OCI-LY1 (cell line): ENCODE results near the gene IL20RB.

Experiments
- H2AFZ ChIP-seq: fragments of 200-600 bp; sonication (generic), shearing (Covaris generic); 2 replicates; pipeline ENCODE4 v1.6.0; 2014; ENCODE audit warnings: antibody characterized with exemption, mild to moderate bottlenecking, low read length
- H3F3A ChIP-seq: fragments of 200-600 bp; sonication (generic), shearing (Covaris generic); 2 replicates; pipeline ENCODE4 v1.6.0; 2014; ENCODE audit warnings: mild to moderate bottlenecking, antibody characterized with exemption, low read length, moderate library complexity; ENCODE audit not compliant: insufficient read depth
- H3K27ac ChIP-seq: fragments of 200-600 bp; sonication (generic); 2 replicates; pipeline ENCODE4 v1.5.1; 2014; ENCODE audit warnings: low read length, mixed run types, mild to moderate bottlenecking, low read depth; ENCODE audit not compliant: poor library complexity, severe bottlenecking
- H3K27me3 ChIP-seq: fragments of 200-600 bp; sonication (generic); 2 replicates; pipeline ENCODE4 v1.6.0; 2014; ENCODE audit warnings: antibody characterized with exemption, mild to moderate bottlenecking, low read length, moderate library complexity; ENCODE audit not compliant: insufficient read depth
- H3K36me3 ChIP-seq: fragments of 200-600 bp; sonication (generic); 2 replicates; pipeline ENCODE4 v1.6.1; 2014; ENCODE audit warnings: mild to moderate bottlenecking, antibody characterized with exemption, low read length, moderate library complexity, mixed read lengths; ENCODE audit not compliant: insufficient read depth
- H3K4me1 ChIP-seq: fragments of 200-600 bp; sonication (generic); 2 replicates; pipeline ENCODE4 v1.5.1; 2014; ENCODE audit warnings: mild to moderate bottlenecking, low read length, moderate library complexity; ENCODE audit not compliant: insufficient read depth, severe bottlenecking
- H3K4me2 ChIP-seq: fragments of 200-600 bp; sonication (generic), shearing (Covaris generic); 2 replicates; pipeline ENCODE4 v1.6.1; 2014; ENCODE audit warnings: low read length
- H3K4me3 ChIP-seq: fragments of 200-600 bp; sonication (generic); 2 replicates; pipeline ENCODE4 v1.5.1; 2014; ENCODE audit warnings: low read length, low read depth, mild to moderate bottlenecking, mixed read lengths; ENCODE audit not compliant: poor library complexity, severe bottlenecking
- H3K79me2 ChIP-seq: fragments of 200-600 bp; shearing (Covaris generic); 2 replicates; pipeline ENCODE4 v1.6.1; 2016; ENCODE audit warnings: mixed run types, low read length, mixed read lengths; ENCODE audit not compliant: insufficient read depth
- H3K9ac ChIP-seq: fragments of 200-600 bp; sonication (generic), shearing (Covaris generic); 2 replicates; pipeline ENCODE4 v1.6.1; 2014; ENCODE audit warnings: mild to moderate bottlenecking, low read length, mixed read lengths
- H3K9me2 ChIP-seq: fragments of 200-600 bp; sonication (generic), shearing (Covaris generic); 2 replicates; pipeline ENCODE4 v1.6.1; 2014; ENCODE audit warnings: low read depth, mild to moderate bottlenecking, low read length, mixed read lengths
- H3K9me3 ChIP-seq: fragments of 200-600 bp; shearing (Covaris generic); 2 replicates; pipeline ENCODE4 v1.6.1; 2014; ENCODE audit warnings: low read length, mixed read lengths
- H4K20me1 ChIP-seq: fragments of 200-600 bp; sonication (generic), shearing (Covaris generic); 2 replicates; pipeline ENCODE4 v1.6.0; 2016; ENCODE audit warnings: mild to moderate bottlenecking, low read length; ENCODE audit not compliant: insufficient read depth
- EZH2 ChIP-seq: fragments of 200-600 bp; sonication (generic), shearing (Covaris generic); IDR thresholded peaks from 2 replicates; pipeline ENCODE4 v1.8.0; 2017; ENCODE audit warnings: borderline replicate concordance, mixed run types, mild to moderate bottlenecking, antibody characterized with exemption, low read length, moderate library complexity, mixed read lengths
- TF ChIP-seq, protein P1 (sequence below): fragments of 200-600 bp; sonication (generic), shearing (Covaris generic); IDR thresholded peaks from 2 replicates; pipeline ENCODE4 v1.5.1; 2017; ENCODE audit warnings: mild to moderate bottlenecking, antibody characterized with exemption, low read length, moderate library complexity, mixed read lengths

IL20RB gene, protein sequence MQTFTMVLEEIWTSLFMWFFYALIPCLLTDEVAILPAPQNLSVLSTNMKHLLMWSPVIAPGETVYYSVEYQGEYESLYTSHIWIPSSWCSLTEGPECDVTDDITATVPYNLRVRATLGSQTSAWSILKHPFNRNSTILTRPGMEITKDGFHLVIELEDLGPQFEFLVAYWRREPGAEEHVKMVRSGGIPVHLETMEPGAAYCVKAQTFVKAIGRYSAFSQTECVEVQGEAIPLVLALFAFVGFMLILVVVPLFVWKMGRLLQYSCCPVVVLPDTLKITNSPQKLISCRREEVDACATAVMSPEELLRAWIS

DNA sequence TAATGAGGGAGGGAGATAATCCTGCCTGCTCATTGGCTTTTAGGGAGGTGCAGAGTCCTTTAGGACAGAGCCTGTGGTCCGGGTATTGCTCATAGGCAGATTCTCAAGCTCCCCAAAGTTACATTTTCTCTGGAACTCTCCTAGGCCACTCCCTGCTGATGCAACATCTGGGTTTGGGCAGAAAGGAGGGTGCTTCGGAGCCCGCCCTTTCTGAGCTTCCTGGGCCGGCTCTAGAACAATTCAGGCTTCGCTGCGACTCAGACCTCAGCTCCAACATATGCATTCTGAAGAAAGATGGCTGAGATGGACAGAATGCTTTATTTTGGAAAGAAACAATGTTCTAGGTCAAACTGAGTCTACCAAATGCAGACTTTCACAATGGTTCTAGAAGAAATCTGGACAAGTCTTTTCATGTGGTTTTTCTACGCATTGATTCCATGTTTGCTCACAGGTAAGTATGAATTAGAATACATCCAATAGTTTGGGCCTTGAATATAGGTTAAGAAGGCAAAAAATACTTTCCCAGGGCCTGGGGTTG is at the start of gene IL20RB:
TSS of gene IL20RB (plus strand) at position 233 of the 538 bp plus-strand sequence. CDS start at position 364, 131 bp downstream.
- no peak within 1 kb of the TSS for H2AFZ ChIP-seq

DNA sequence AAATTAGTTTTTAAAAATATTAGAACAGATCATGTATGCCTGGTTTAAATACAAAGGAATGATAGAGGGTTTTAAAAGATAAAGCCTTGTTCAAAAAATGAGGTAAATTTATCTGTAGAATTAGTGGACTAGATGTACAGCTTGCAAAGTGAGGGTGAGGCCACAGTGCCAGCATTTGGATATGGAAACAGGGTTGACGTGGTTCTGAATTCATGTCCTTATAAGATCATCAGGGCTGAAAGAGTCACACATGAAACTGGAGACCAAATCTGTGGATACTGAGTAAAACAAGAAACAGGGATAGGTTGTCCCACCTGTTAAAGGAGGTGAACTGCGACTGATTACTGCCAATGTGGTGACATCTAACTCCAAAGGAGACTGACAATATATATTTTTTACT is 49.5 kb upstream of the IL20RB start:
- H3K9me3 ChIP-seq: peaks cover 20% of the 10 kb centered on the region
- no peak overlapping the region for H3K27ac ChIP-seq
- H3K9me2 ChIP-seq: no peaks in the 10 kb centered on the region
- no peaks in the 10 kb centered on the region for H3K27me3 ChIP-seq
- no peak for TF ChIP-seq EZH2
- TF ChIP-seq, protein P1, sequence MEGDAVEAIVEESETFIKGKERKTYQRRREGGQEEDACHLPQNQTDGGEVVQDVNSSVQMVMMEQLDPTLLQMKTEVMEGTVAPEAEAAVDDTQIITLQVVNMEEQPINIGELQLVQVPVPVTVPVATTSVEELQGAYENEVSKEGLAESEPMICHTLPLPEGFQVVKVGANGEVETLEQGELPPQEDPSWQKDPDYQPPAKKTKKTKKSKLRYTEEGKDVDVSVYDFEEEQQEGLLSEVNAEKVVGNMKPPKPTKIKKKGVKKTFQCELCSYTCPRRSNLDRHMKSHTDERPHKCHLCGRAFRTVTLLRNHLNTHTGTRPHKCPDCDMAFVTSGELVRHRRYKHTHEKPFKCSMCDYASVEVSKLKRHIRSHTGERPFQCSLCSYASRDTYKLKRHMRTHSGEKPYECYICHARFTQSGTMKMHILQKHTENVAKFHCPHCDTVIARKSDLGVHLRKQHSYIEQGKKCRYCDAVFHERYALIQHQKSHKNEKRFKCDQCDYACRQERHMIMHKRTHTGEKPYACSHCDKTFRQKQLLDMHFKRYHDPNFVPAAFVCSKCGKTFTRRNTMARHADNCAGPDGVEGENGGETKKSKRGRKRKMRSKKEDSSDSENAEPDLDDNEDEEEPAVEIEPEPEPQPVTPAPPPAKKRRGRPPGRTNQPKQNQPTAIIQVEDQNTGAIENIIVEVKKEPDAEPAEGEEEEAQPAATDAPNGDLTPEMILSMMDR: no peak
- H3K9ac ChIP-seq: no peak overlapping the region
- peaks cover 23% of the 10 kb centered on the region for H3K4me1 ChIP-seq
- H2AFZ ChIP-seq: no peak overlapping the region
- no peak overlapping the region for H3K4me2 ChIP-seq
- H3K79me2 ChIP-seq: peaks cover 100% of the 10 kb centered on the region
- H4K20me1 ChIP-seq: no peaks in the 10 kb centered on the region
- H3K36me3 ChIP-seq: peaks cover 37% of the 10 kb centered on the region
- no peaks in the 10 kb centered on the region for H3F3A ChIP-seq
- H3K4me3 ChIP-seq: no peak overlapping the region

More for the DNA sequence above, at the start of gene IL20RB:
- H3K4me1 ChIP-seq: no peaks in the 10 kb centered on the region
- H3F3A ChIP-seq: no peaks in the 10 kb centered on the region
- TF ChIP-seq EZH2: no peak
- TF ChIP-seq, protein P1: no peak
- H3K9me3 ChIP-seq: no peaks in the 10 kb centered on the region
- no peak within 1 kb of the TSS for H3K27ac ChIP-seq
- H3K4me2 ChIP-seq: no peak within 1 kb of the TSS
- no peaks in the 10 kb centered on the region for H4K20me1 ChIP-seq
- no peaks in the 10 kb centered on the region for H3K27me3 ChIP-seq
- H3K9ac ChIP-seq: no peak within 1 kb of the TSS
- no peaks in the 10 kb centered on the region; the same call in 1 of the 2 replicates for H3K36me3 ChIP-seq
- H3K4me3 ChIP-seq: no peak within 1 kb of the TSS
- H3K9me2 ChIP-seq: no peaks in the 10 kb centered on the region
- H3K79me2 ChIP-seq: no peaks in the 10 kb centered on the region

DNA sequence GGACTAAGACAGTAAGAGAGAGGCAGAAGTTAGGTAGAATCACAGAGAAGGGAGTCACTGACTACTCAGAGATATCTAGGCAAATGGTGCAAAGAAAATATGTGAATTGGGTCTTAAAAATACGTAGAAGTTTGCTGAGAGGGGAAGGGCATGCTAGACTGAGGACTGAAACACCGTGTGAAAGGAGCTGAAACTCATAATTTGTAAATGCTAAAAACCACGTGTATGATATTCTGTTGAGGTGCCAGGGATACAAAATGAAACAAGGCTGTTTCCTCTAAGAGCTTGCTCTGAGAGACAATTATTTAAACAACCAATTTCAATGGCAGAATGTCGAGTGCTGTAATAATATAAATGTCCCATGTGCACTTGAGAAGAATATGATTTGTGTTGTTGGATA is 48.6 kb upstream of the IL20RB start:
- Histone ChIP-seq H3K9me3 (peaks cover 16% of the 10 kb centered on the region), H3K27ac (no peak overlapping the region), H3F3A (no peaks in the 10 kb centered on the region), H3K79me2 (peaks cover 98% of the 10 kb centered on the region), H2AFZ (no peak overlapping the region), H3K9me2 (no peaks in the 10 kb centered on the region), H3K4me3 (no peak overlapping the region), H3K27me3 (no peaks in the 10 kb centered on the region), H3K4me2 (no peak overlapping the region; the same call in 1 of the 2 replicates), H3K9ac (no peak overlapping the region), H4K20me1 (no peaks in the 10 kb centered on the region), H3K4me1 (peaks cover 23% of the 10 kb centered on the region), H3K36me3 (peaks cover 37% of the 10 kb centered on the region)
- TF ChIP-seq, protein P1: no peak
- no peak for TF ChIP-seq EZH2
